GM12864 (cell line): ENCODE measurements around the gene VPS36.
A peak's percentile ranks its signal among the peaks of the same experiment; 100 is the strongest.

Experiments used
- DNase-seq: peaks from one replicate; pipeline ENCODE4 v3.0.0-alpha.2; 2011; ENCODE audit warnings: low read depth
- H3K4me3 ChIP-seq: 2 replicates; pipeline ENCODE4 v1.5.1; 2011; ENCODE audit warnings: mild to moderate bottlenecking, low read depth, low read length, control low read depth
- TF ChIP-seq, protein P1 (sequence below): IDR thresholded peaks from 2 replicates; pipeline ENCODE4 v1.5.1; 2011; ENCODE audit warnings: low read depth, mild to moderate bottlenecking, moderate library complexity, low read length, control low read depth, inconsistent platforms; ENCODE audit errors: missing control alignments

The VPS36 gene

DNA sequence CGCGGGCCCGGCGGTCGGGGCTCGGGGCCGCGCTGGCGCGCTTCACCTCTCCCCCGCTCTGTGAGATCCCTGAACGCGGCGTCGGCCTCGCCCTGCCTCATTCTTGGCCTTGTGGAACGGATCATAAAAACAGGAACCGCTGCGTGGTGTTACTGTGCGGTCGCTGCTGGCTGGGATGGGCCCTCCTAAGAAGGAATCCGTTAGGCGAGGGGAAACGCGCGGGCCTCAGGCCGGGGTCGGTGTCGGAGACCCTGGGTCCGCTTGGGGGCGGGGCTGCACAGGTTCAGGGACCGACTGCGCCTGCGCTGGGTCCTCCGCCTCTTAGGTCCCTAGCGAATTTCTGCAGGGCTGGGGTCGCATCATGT, 5.2 kb upstream of the VPS36 start:
- TF ChIP-seq, protein P1, sequence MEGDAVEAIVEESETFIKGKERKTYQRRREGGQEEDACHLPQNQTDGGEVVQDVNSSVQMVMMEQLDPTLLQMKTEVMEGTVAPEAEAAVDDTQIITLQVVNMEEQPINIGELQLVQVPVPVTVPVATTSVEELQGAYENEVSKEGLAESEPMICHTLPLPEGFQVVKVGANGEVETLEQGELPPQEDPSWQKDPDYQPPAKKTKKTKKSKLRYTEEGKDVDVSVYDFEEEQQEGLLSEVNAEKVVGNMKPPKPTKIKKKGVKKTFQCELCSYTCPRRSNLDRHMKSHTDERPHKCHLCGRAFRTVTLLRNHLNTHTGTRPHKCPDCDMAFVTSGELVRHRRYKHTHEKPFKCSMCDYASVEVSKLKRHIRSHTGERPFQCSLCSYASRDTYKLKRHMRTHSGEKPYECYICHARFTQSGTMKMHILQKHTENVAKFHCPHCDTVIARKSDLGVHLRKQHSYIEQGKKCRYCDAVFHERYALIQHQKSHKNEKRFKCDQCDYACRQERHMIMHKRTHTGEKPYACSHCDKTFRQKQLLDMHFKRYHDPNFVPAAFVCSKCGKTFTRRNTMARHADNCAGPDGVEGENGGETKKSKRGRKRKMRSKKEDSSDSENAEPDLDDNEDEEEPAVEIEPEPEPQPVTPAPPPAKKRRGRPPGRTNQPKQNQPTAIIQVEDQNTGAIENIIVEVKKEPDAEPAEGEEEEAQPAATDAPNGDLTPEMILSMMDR = no peak
- H3K4me3 ChIP-seq = peak overlapping the region; percentile 69
- no peak for DNase-seq

DNA sequence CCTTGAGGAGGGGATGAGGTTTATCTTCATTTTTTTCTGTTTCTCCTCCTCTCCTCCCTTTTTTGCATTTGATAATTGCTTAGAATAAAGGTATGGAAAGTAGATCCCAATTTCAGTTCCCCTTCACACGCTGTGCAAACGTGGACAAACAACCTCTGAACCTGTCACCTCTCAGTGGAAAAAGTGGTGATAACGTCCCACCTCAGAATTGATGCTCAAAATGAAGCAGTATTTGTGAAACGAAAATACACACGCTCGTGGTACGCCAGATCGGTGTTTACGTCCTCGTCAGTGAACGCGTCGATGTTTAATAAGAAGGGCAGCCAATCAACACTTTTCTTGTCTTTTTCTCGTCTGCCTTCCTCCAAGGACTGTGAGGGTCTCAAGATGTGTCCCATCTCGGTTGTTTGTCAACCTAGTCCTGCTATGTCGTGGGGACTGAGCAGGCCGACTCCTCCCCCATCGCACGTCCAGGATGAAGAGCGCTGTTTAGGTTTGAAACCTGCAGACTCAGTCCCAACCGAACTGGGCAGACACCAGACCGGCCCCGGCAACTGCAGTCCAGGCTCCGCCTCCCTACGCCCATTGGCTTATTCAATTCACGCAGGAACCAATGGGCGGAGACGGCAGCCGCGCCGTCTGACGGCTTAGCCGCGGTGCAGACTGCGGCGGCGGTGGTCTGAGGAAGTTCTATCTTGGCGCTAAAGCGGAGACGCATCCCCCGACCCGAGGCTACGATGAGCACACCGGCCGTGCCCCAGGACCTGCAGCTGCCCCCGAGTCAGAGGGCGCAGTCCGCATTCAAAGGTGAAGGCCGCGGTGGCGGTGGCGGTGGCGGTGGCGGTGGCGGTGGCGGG, 4.6 kb upstream of the VPS36 start, which contains the start of gene CKAP2:
CKAP2 (plus strand) TSS at position 659 of the 857 bp plus-strand sequence; CDS start at position 738, 79 bp downstream.
- peak; percentile 93 for DNase-seq
- TF ChIP-seq, protein P1 = no peak
- peak within 1 kb of the TSS; percentile 69 for H3K4me3 ChIP-seq

GRCh38 chr13:52454459-52454819, 4.0 kb upstream of the VPS36 start:
- H3K4me3 ChIP-seq = peak overlapping the region; percentile 69
- peak; percentile 78 for DNase-seq
- TF ChIP-seq, protein P1 = no peak

GRCh38 chr13:52452470-52452869, 2.0 kb upstream of the VPS36 start:
- DNase-seq = no peak
- no peak overlapping the region for H3K4me3 ChIP-seq
- TF ChIP-seq, protein P1 = no peak

DNA sequence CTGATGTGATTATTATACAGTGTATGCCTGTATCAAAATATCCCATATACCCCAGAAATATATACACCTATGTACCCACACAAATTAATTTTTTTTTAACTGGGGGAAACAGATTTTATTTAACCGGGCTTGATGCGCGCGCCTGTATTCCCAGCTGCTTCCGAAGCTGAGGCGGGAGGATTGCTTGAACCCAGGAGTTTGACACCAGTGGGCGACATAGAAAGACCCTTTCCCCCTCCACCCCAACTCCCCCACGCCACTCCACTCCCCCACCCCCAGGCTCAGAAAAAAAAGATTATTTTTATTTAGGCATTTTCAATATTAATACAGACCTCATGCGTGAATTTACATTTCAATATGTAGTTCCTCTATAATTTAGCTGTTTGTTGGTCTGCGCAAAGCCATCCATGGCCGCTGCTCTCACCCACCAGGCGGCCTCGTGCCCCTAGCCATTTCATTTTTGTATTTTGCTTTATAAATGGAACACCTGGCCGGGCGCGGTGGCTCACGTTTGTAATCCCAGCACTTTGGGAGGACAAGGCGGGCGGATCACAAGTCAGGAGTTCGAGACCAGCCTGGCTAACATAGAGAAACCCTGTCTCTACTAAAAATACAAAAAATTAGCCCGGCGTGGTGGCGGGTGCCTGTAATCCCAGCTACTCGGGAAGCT, 836 bp upstream of the VPS36 start:
- TF ChIP-seq, protein P1 = no peak

DNA sequence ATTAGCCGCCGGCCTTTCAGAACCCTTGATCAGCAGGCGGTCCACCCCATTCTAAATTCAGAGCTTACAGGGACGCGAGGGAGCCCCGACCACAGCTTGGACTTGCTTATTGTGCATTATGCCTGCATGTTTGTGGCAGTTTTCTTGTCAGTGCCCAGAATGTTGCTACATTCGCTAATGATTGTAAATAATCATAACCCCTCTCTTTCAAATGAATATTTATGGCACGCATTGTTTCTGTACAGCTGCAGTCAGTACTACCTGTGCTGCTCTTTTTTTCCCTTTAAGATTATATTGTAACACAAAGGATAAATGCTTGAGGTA, 321 bp upstream of the VPS36 start:
- H3K4me3 ChIP-seq = no peak overlapping the region
- DNase-seq = no peak
- TF ChIP-seq, protein P1 = no peak

More for the DNA sequence above, 836 bp upstream of the VPS36 start:
- H3K4me3 ChIP-seq = no peak overlapping the region
- no peak for DNase-seq
